H9 (cell line): ENCODE results near the gene WDHD1. TPM values are rescaled to one million over a fixed set of nuclear protein-coding genes. Genes with fewer than 3 reads are reported as not detected.

Source experiments
- DNase-seq: peaks from one replicate; pipeline ENCODE4 v3.0.0-alpha.2; 2017
- H2AFZ ChIP-seq: one replicate; pipeline ENCODE4 v1.6.1; 2013; ENCODE audit warnings: mild to moderate bottlenecking, low read length, control low read depth, moderate library complexity
- H2AK5ac ChIP-seq: 2 replicates; pipeline ENCODE4 v1.6.1; 2013; ENCODE audit warnings: low read length, control low read depth, mixed read lengths; ENCODE audit not compliant: insufficient read length
- H2BK120ac ChIP-seq: one replicate; pipeline ENCODE4 v1.6.1; 2013; ENCODE audit warnings: low read depth, mild to moderate bottlenecking, low read length, control low read depth, inconsistent platforms; ENCODE audit not compliant: poor library complexity, severe bottlenecking
- H2BK12ac ChIP-seq: 2 replicates; pipeline ENCODE4 v1.6.1; 2013; ENCODE audit warnings: low read length, control low read depth, mixed read lengths, low read depth; ENCODE audit not compliant: insufficient read length
- H2BK15ac ChIP-seq: 2 replicates; pipeline ENCODE4 v1.6.1; 2013; ENCODE audit warnings: low read depth, low read length, control low read depth
- H2BK20ac ChIP-seq: one replicate; pipeline ENCODE4 v1.6.1; 2013; ENCODE audit warnings: low read depth, mild to moderate bottlenecking, low read length, control low read depth, inconsistent platforms; ENCODE audit not compliant: poor library complexity, severe bottlenecking
- H2BK5ac ChIP-seq: 2 replicates; pipeline ENCODE4 v1.6.1; 2013; ENCODE audit warnings: low read length, control low read depth, mixed read lengths; ENCODE audit not compliant: insufficient read length
- H3K14ac ChIP-seq: 2 replicates; pipeline ENCODE4 v1.6.1; 2013; ENCODE audit warnings: low read length, control low read depth; ENCODE audit not compliant: insufficient read depth
- H3K18ac ChIP-seq: 2 replicates; pipeline ENCODE4 v1.6.1; 2013; ENCODE audit warnings: low read depth, mild to moderate bottlenecking, mixed read lengths, low read length, control low read depth; ENCODE audit not compliant: insufficient read length
- H3K23ac ChIP-seq: 2 replicates; pipeline ENCODE4 v1.6.1; 2013; ENCODE audit warnings: low read length, control low read depth, mixed read lengths, low read depth; ENCODE audit not compliant: insufficient read length
- H3K23me2 ChIP-seq: 2 replicates; pipeline ENCODE4 v1.6.1; 2013; ENCODE audit warnings: low read depth, mild to moderate bottlenecking, mixed read lengths, low read length, control low read depth; ENCODE audit not compliant: insufficient read length, poor library complexity, severe bottlenecking
- H3K27ac ChIP-seq: 2 replicates; pipeline ENCODE4 v1.5.1; 2013; ENCODE audit warnings: low read length, control low read depth, mixed read lengths, low read depth; ENCODE audit not compliant: insufficient read length
- H3K27me3 ChIP-seq: 2 replicates; pipeline ENCODE4 v1.6.1; 2013; ENCODE audit warnings: low read length, control low read depth, inconsistent platforms; ENCODE audit not compliant: insufficient read depth
- H3K4ac ChIP-seq: 2 replicates; pipeline ENCODE4 v1.6.1; 2013; ENCODE audit warnings: low read depth, mild to moderate bottlenecking, control low read depth, inconsistent platforms, low read length, moderate library complexity
- H3K4me1 ChIP-seq: 2 replicates; pipeline ENCODE4 v1.6.1; 2013; ENCODE audit warnings: low read length, control low read depth, inconsistent platforms; ENCODE audit not compliant: insufficient read depth
- H3K4me2 ChIP-seq: 2 replicates; pipeline ENCODE4 v1.6.1; 2013; ENCODE audit warnings: low read length, control low read depth, mixed read lengths; ENCODE audit not compliant: insufficient read length, insufficient read depth
- H3K56ac ChIP-seq: 2 replicates; pipeline ENCODE4 v1.6.1; 2013; ENCODE audit warnings: low read depth, mild to moderate bottlenecking, mixed read lengths, low read length, control low read depth; ENCODE audit not compliant: insufficient read length
- H3K79me1 ChIP-seq: 2 replicates; pipeline ENCODE4 v1.6.1; 2013; ENCODE audit warnings: low read depth, mild to moderate bottlenecking, moderate library complexity, low read length, control low read depth, inconsistent platforms; ENCODE audit not compliant: insufficient read depth, poor library complexity, severe bottlenecking
- H3K79me2 ChIP-seq: 2 replicates; pipeline ENCODE4 v1.6.1; 2013; ENCODE audit warnings: low read length, control low read depth, inconsistent platforms; ENCODE audit not compliant: insufficient read depth
- H3K9ac ChIP-seq: 2 replicates; pipeline ENCODE4 v1.6.1; 2013; ENCODE audit warnings: low read length, control low read depth, mixed read lengths; ENCODE audit not compliant: insufficient read length; ENCODE audit errors: extremely low read depth
- H3K9me3 ChIP-seq: one replicate; pipeline ENCODE4 v1.6.1; 2013; ENCODE audit warnings: low read depth, low read length, inconsistent platforms; ENCODE audit not compliant: control insufficient read depth
- H3T11ph ChIP-seq: one replicate; pipeline ENCODE4 v1.6.1; 2013; ENCODE audit warnings: mild to moderate bottlenecking, low read length, control low read depth, inconsistent platforms
- H4K20me1 ChIP-seq: one replicate; pipeline ENCODE4 v1.6.1; 2013; ENCODE audit not compliant: control insufficient read depth, insufficient read length, insufficient read depth
- H4K5ac ChIP-seq: 2 replicates; pipeline ENCODE4 v1.6.1; 2013; ENCODE audit warnings: low read depth, mild to moderate bottlenecking, mixed read lengths, low read length, control low read depth; ENCODE audit not compliant: insufficient read length
- H4K8ac ChIP-seq: replicated peaks from 2 replicates; pipeline ENCODE4 v1.6.1; 2013; ENCODE audit warnings: low read length, control low read depth, mixed read lengths, low read depth; ENCODE audit not compliant: insufficient read length
- H4K91ac ChIP-seq: 2 replicates; pipeline ENCODE4 v1.6.1; 2013; ENCODE audit warnings: low read depth, mild to moderate bottlenecking, moderate library complexity, mixed read lengths, low read length, control low read depth; ENCODE audit not compliant: insufficient read length
- H3K27ac Mint-ChIP-seq, 3 experiments: 2 replicates in 2 of 3; 3 replicates in 1 of 3; pipeline ENCODE4 v1.8.0; 2020 to 2021; ENCODE audit warnings: mixed read lengths in 3 of 3, mild to moderate bottlenecking in 1 of 3, moderate library complexity in 1 of 3
- H3K27me3 Mint-ChIP-seq: 2 replicates; pipeline ENCODE4 v1.8.0; 2021; ENCODE audit warnings: low read depth, mild to moderate bottlenecking, moderate library complexity, mixed read lengths
- H3K36me3 Mint-ChIP-seq, 3 experiments: 2 replicates in 2 of 3; 3 replicates in 1 of 3; pipeline ENCODE4 v1.8.0; 2020 to 2021; ENCODE audit warnings: low read depth in 3 of 3, mixed read lengths in 3 of 3; ENCODE audit not compliant: insufficient read depth in 1 of 3
- H3K4me1 Mint-ChIP-seq, 2 experiments: 2 replicates each; pipeline ENCODE4 v1.8.0; 2020; ENCODE audit warnings: mixed read lengths in 2 of 2
- H3K4me3 Mint-ChIP-seq, 2 experiments: 2 replicates in 1 of 2; 3 replicates in 1 of 2; pipeline ENCODE4 v1.8.0; 2020 to 2021; ENCODE audit warnings: mild to moderate bottlenecking in 2 of 2, mixed read lengths in 2 of 2, moderate library complexity in 1 of 2
- H3K9me3 Mint-ChIP-seq, 2 experiments: 2 replicates in 1 of 2; 3 replicates in 1 of 2; pipeline ENCODE4 v1.8.0; 2020; ENCODE audit warnings: mild to moderate bottlenecking in 2 of 2, mixed read lengths in 2 of 2, moderate library complexity in 1 of 2
- CTCF ChIP-seq: fragments of 200-600 bp; sonication (generic); conservative IDR thresholded peaks from 3 replicates; pipeline ENCODE4 v1.8.0; 2021; ENCODE audit warnings: antibody characterized with exemption, mild to moderate bottlenecking
- whole genome bisulfite sequencing: extraction: QIAGEN DNeasy Blood & Tissue Kit; methylation state at CpG from one replicate; pipeline ENCODE4 v1.1.7; 2013; ENCODE audit warnings: missing lambda C conversion rate, low lambda C conversion rate, mixed read lengths; ENCODE audit not compliant: insufficient read length; ENCODE audit errors: extremely low coverage; 5-methylcytosine and 5-hydroxymethylcytosine counted together
- total RNA-seq: library from RNA; stranded (reverse); gene quantifications from 2 replicates; pipeline ENCODE4 v1.2.1, GENCODE V29; 2021

The WDHD1 gene
- total RNA-seq, 1 experiment from 2014 or later = 93.7 TPM

GRCh38 chr14:55074662-55075061 is 47.8 kb upstream of the WDHD1 start:
- no peak overlapping the region for H3K4me2 ChIP-seq
- H2AK5ac ChIP-seq = no peak overlapping the region
- no peak overlapping the region for H3K14ac ChIP-seq
- H3K36me3 Mint-ChIP-seq = no peaks in the 10 kb centered on the region
- H3K18ac ChIP-seq = no peak overlapping the region
- H3K23ac ChIP-seq = no peak overlapping the region
- no peak overlapping the region for H2BK15ac ChIP-seq
- no peak overlapping the region; a peak in 1 of 7 replicates for H3K27ac Mint-ChIP-seq
- TF ChIP-seq CTCF = no peak
- H4K5ac ChIP-seq = no peak overlapping the region
- H2BK120ac ChIP-seq = no peak overlapping the region
- no peaks in the 10 kb centered on the region for H3K9me3 ChIP-seq
- peaks cover 12 to 13% of the 10 kb centered on the region in 2 experiments for H3K4me1 Mint-ChIP-seq
- WGBS = no CpG with 5 or more reads among the region's 5 CpGs
- no peak overlapping the region for H4K8ac ChIP-seq
- no peak overlapping the region for H4K91ac ChIP-seq
- H3K4me3 Mint-ChIP-seq = no peak overlapping the region
- no peak overlapping the region for H3K9ac ChIP-seq
- no peak overlapping the region for H3K4ac ChIP-seq
- H3T11ph ChIP-seq = no peak overlapping the region
- no peak overlapping the region for H2BK5ac ChIP-seq
- H3K27me3 Mint-ChIP-seq = no peaks in the 10 kb centered on the region
- no peaks in the 10 kb centered on the region for H3K23me2 ChIP-seq
- no peak overlapping the region for H2AFZ ChIP-seq
- H3K79me1 ChIP-seq = no peaks in the 10 kb centered on the region
- H3K27ac ChIP-seq = no peak overlapping the region
- H3K4me1 ChIP-seq = no peaks in the 10 kb centered on the region; the same call in 1 of the 2 replicates
- no peaks in the 10 kb centered on the region for H3K27me3 ChIP-seq
- no peaks in the 10 kb centered on the region for H4K20me1 ChIP-seq
- H3K56ac ChIP-seq = no peak overlapping the region
- DNase-seq = no peak
- H3K9me3 Mint-ChIP-seq = no peaks in the 10 kb centered on the region
- H2BK12ac ChIP-seq = no peak overlapping the region
- H3K79me2 ChIP-seq = no peaks in the 10 kb centered on the region
- H2BK20ac ChIP-seq = no peak overlapping the region
